Breast epithelium (tissue), 4 donors: ENCODE measurements around the gene NEDD9. TPM values are rescaled to one million over a fixed set of nuclear protein-coding genes. Genes with fewer than 3 reads are reported as not detected.

Source experiments
- DNase-seq, 2 donors: peaks; one replicate each; pipeline ENCODE4 v3.0.0-alpha.2; 2019; ENCODE audit warnings: low spot score in 2 of 2
- H3K27ac ChIP-seq, 2 donors: fragments of 200-600 bp; sonication (generic) in 1 of 2; one replicate each; pipeline ENCODE4 v1.5.1; 2016 to 2019; ENCODE audit warnings: mild to moderate bottlenecking in 1 of 2
- H3K27me3 ChIP-seq, 2 donors: fragments of 200-600 bp; sonication (generic) in 1 of 2; one replicate each; pipeline versions ENCODE4 v1.5.1 to v1.6.0; 2017 to 2019; ENCODE audit warnings: control low read depth in 1 of 2, mild to moderate bottlenecking in 1 of 2
- H3K36me3 ChIP-seq: fragments of 200-600 bp; one replicate; pipeline ENCODE4 v1.5.1; 2019
- H3K4me1 ChIP-seq, 2 donors: fragments of 200-600 bp; sonication (generic); one replicate each; pipeline ENCODE4 v1.5.1; 2016 to 2019; ENCODE audit warnings: control low read depth in 1 of 2
- H3K4me3 ChIP-seq, 3 donors: fragments of 200-600 bp; sonication (generic); 1 replicate in 2 of 3; 2 replicates in 1 of 3; pipeline ENCODE4 v1.5.1; 2016 to 2019; ENCODE audit warnings: mild to moderate bottlenecking in 3 of 3, moderate library complexity in 2 of 3
- H3K9me3 ChIP-seq, 2 donors: fragments of 200-600 bp; sonication (generic) in 1 of 2; one replicate each; pipeline ENCODE4 v1.5.1; 2016 to 2019; ENCODE audit warnings: control low read depth in 1 of 2
- CTCF ChIP-seq, 3 donors: fragments of 450-650 bp; IDR thresholded peaks; one replicate each; pipeline ENCODE4 v1.5.1; 2016 to 2017; ENCODE audit warnings: antibody characterized with exemption in 3 of 3, mild to moderate bottlenecking in 3 of 3, moderate library complexity in 3 of 3
- POLR2A ChIP-seq: fragments of 450-650 bp; IDR thresholded peaks from one replicate; pipeline ENCODE4 v1.6.1; 2016; ENCODE audit warnings: antibody characterized with exemption, mild to moderate bottlenecking, moderate library complexity
- POLR2AphosphoS5 ChIP-seq, 3 donors: sonication (generic); formaldehyde crosslinking; IDR thresholded peaks; one replicate each; pipeline ENCODE4 v1.6.1; 2017; ENCODE audit warnings: antibody characterized with exemption in 3 of 3
- intact Hi-C: fragments of 100-400 bp; cut with DNase I; formaldehyde crosslinking; loops from one replicate; pipeline ENCODE4 v1.15.1; 2023; ENCODE audit warnings: low total_unique reads
- total RNA-seq, 3 donors: library from RNA; depleted of rRNA; stranded (reverse); fragments of >200 nt; gene quantifications; one replicate each; pipeline ENCODE4 v1.1.0, GENCODE V29; 2016

NEDD9 gene
- total RNA-seq, 3 donors from 2014 or later = 41.4 to 108 (median 79.2) TPM

DNA sequence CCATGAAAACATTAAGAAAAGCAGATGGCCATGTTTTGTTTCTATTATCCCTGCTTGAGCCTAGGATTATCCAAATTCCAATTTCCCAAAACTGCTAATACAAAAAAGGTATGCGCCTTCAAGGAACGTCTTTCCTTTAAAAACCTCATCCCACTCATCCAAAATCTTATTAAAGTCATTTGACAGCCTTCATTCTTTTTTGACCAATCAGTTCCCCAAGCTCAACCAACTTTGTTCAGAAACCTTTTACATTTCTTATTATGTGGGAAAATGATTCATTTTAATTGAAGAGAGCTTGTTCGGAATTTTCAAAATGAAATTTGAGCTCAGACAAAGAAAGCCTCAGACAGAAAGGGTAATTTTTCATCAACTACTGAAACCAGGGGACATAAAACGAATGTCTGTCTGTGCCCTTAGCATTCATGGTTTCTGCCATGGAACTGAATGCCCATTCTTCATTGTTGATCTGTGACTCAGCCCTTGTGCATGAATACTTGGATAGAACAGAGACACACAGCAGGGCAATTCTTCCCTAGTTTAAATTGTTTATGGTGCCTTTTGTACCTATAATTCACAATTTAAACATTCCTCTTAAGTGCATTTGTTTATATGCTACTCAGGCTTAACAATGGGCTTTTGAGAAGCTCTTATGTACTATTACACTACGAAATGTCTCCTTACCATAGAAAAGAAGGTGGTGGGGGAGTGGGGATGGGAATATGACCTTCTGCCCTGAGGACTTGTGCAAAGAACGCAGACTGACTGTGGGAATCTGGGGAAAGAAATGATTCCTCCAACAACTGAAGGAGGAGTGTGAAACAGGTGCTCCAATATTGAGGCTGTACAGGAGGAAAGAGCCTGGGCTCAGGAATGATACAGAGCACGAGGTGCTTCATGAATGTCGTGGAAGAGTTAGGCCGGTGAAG, 71.2 kb downstream of the NEDD9 start:
- Histone ChIP-seq H3K27ac (no peak overlapping the region), H3K36me3 (no peaks in the 10 kb centered on the region), H3K9me3 (no peaks in the 10 kb centered on the region), H3K27me3 (no peaks in the 10 kb centered on the region), H3K4me1 (no peaks in the 10 kb centered on the region), H3K4me3 (no peak overlapping the region)
- intact Hi-C loops = no loop called here
- no peak for TF ChIP-seq POLR2AphosphoS5 (IDR thresholded peaks at IDR 0.05)
- no peak for TF ChIP-seq CTCF (IDR thresholded peaks at IDR 0.05)
- no peak for TF ChIP-seq POLR2A
- no peak for DNase-seq

- no peaks in the 10 kb centered on the region for H3K36me3 ChIP-seq
- H3K9me3 ChIP-seq = no peaks in the 10 kb centered on the region
- DNase-seq = no peak
- intact Hi-C loops = no loop called here
- H3K27ac ChIP-seq = no peak overlapping the region
- H3K27me3 ChIP-seq = no peaks in the 10 kb centered on the region
- no peak for TF ChIP-seq POLR2AphosphoS5 (IDR thresholded peaks at IDR 0.05)
- no peak for TF ChIP-seq POLR2A
- no peak for TF ChIP-seq CTCF (IDR thresholded peaks at IDR 0.05)
- H3K4me3 ChIP-seq = no peak overlapping the region
- H3K4me1 ChIP-seq = no peaks in the 10 kb centered on the region
Observed at GRCh38 chr6:11160199-11160598, 72.3 kb downstream of the NEDD9 start.

GRCh38 chr6:11155589-11155988, 76.9 kb downstream of the NEDD9 start:
- no peak overlapping the region for H3K4me3 ChIP-seq
- intact Hi-C loops = no loop called here
- H3K27ac ChIP-seq = no peak overlapping the region
- H3K36me3 ChIP-seq = no peaks in the 10 kb centered on the region
- H3K9me3 ChIP-seq = no peaks in the 10 kb centered on the region
- no peak for DNase-seq
- H3K27me3 ChIP-seq = no peaks in the 10 kb centered on the region
- no peak for TF ChIP-seq POLR2A
- TF ChIP-seq CTCF (IDR thresholded peaks at IDR 0.05) = no peak
- TF ChIP-seq POLR2AphosphoS5 (IDR thresholded peaks at IDR 0.05) = no peak
- H3K4me1 ChIP-seq = no peaks in the 10 kb centered on the region

GRCh38 chr6:11153447-11153846, 79.0 kb downstream of the NEDD9 start:
- intact Hi-C loops = no loop called here
- DNase-seq = no peak
- Histone ChIP-seq H3K36me3 (no peaks in the 10 kb centered on the region), H3K27me3 (no peaks in the 10 kb centered on the region), H3K4me1 (no peaks in the 10 kb centered on the region), H3K27ac (no peak overlapping the region), H3K4me3 (no peak overlapping the region), H3K9me3 (no peaks in the 10 kb centered on the region)
- TF ChIP-seq CTCF (IDR thresholded peaks at IDR 0.05) = no peak
- no peak for TF ChIP-seq POLR2A
- TF ChIP-seq POLR2AphosphoS5 (IDR thresholded peaks at IDR 0.05) = no peak

GRCh38 chr6:11152581-11152980, 79.9 kb downstream of the NEDD9 start:
- H3K36me3 ChIP-seq = no peaks in the 10 kb centered on the region
- DNase-seq = no peak
- no peaks in the 10 kb centered on the region for H3K27me3 ChIP-seq
- no peaks in the 10 kb centered on the region for H3K9me3 ChIP-seq
- no peak overlapping the region for H3K27ac ChIP-seq
- no peaks in the 10 kb centered on the region for H3K4me1 ChIP-seq
- no peak overlapping the region for H3K4me3 ChIP-seq
- intact Hi-C loops = no loop called here
- TF ChIP-seq POLR2A (no peak), CTCF (IDR thresholded peaks at IDR 0.05) (no peak), POLR2AphosphoS5 (IDR thresholded peaks at IDR 0.05) (no peak)
